ENCODE results near the gene DRAXIN.

Gene DRAXIN

DNA sequence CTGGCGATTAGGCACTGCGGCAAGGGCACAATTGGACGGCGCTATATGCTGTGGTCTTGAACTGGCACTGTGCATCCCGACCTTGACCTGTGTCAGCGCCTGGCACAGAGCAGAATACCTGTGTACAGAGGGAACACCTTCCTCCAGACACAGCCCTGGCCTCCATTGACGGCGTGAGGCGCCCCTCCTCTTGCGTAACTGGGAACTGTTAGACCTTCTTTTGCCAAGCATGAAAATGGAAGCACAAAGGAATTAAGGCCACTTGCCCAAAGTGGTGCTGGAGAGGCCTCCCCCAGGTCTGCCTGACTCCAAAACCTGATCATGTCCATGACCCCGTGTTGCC lies 37.6 kb downstream of the DRAXIN start:
- TF ChIP-seq, protein P1, sequence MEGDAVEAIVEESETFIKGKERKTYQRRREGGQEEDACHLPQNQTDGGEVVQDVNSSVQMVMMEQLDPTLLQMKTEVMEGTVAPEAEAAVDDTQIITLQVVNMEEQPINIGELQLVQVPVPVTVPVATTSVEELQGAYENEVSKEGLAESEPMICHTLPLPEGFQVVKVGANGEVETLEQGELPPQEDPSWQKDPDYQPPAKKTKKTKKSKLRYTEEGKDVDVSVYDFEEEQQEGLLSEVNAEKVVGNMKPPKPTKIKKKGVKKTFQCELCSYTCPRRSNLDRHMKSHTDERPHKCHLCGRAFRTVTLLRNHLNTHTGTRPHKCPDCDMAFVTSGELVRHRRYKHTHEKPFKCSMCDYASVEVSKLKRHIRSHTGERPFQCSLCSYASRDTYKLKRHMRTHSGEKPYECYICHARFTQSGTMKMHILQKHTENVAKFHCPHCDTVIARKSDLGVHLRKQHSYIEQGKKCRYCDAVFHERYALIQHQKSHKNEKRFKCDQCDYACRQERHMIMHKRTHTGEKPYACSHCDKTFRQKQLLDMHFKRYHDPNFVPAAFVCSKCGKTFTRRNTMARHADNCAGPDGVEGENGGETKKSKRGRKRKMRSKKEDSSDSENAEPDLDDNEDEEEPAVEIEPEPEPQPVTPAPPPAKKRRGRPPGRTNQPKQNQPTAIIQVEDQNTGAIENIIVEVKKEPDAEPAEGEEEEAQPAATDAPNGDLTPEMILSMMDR (conservative IDR thresholded peaks at IDR 0.05; ENCODE audit: low read depth, low read length) = no peak
- no peak overlapping the region for H3K4me3 ChIP-seq (ENCODE audit: low read length)
- no peak for DNase-seq (ENCODE audit: low read depth)

DNA sequence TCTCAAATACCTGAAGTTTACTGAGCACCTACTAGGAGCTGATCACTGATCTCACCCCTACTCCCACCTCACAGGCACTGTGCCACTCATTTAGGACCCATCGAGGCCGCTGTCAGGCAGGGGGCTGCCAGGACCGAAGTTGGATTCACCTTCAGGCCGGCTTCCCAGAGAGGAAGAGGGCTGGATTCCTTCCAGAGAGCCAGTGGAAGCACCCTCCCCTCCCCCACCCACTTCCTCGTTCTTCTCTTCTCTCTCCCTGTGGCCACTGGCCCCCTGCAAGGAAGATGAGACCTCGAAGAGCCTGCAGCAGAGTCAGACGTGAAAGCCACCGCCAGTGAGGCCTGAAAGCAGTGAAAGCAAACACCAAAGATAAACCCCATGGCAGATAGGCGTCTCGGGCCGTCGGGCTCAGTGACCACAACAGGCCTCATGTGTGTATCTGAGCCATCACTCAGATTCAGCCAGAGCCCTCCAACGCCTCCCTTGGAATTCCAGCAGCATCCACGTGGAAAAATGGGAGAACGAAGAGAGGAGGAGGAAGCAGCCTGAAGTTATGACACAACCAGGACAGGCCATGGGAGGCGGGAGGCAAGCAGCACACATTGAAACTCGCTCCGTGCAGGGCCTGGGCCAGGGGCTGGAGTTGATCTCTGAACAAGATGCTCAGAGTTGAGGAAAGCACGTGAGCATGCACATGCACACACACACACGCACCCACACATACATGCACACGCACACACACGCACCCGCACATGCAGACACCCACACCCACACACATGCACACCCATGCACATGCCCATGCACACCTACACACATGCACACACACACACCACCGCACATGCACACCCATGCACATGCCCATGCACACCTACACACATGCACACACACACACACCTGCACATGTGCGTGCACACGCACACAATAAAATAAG lies 38.3 kb downstream of the DRAXIN start:
- TF ChIP-seq, protein P1 (conservative IDR thresholded peaks at IDR 0.05; ENCODE audit: low read depth, low read length) = no peak
- no peak for DNase-seq (ENCODE audit: low read depth)

DNA sequence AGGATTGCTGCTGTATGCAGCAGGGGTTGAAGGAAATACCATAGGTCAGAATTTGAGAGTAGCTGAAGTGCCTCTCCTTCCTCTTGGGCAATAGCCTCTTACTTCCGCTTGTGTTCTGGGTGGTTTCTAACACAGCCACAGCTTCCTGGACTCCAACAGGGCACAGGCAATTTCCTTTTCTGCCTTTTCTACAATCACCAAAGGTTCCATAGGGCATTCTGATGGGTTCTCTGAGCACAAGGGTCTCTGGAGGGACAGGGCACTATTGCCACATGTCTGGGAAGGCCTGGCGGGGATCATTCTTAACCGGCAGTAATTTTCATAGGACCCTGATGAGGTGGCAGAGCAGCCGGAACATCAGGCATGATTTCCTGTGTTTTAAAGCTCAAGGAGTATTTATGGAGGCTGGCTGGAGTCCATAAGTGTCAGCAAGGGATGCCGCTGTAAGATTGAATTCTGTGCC lies 39.0 kb downstream of the DRAXIN start:
- DNase-seq (ENCODE audit: low read depth) = no peak
- TF ChIP-seq, protein P1 (conservative IDR thresholded peaks at IDR 0.05; ENCODE audit: low read depth, low read length) = no peak
- no peak overlapping the region for H3K4me3 ChIP-seq (ENCODE audit: low read length)

More for the DNA sequence above, 38.3 kb downstream of the DRAXIN start:
- H3K4me3 ChIP-seq (ENCODE audit: low read length) = no peak overlapping the region

DNA sequence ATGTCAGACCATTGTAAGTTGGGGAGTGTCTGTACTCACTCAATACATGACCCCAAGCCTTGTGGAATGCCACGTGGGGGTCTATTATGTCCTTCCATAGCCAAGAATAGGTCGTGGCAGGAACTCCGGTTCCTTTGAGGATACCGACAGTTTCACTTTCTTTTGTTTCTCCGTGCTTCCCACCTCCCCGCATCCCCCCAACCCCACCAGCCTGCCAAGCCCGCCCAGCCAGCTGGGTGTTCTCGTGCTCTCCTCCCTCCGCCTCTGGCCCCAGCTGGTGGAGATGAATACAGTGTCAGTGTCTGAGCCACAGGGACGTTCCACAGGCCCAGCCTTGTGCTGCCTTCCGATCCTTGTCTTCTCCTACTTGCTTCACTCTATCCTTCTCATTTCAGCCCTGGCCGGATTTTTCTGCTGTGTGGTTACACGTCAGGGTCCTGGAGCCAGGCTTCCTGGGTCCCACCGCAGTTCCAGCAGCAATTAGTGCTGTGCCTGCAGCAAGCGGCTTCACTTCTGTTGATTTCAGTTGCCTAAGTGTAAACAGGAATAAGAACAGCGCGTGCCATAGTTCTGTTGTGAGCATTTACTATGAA lies 40.3 kb downstream of the DRAXIN start:
- DNase-seq (ENCODE audit: low read depth) = no peak
- no peak overlapping the region for H3K4me3 ChIP-seq (ENCODE audit: low read length)
- TF ChIP-seq, protein P1 (conservative IDR thresholded peaks at IDR 0.05; ENCODE audit: low read depth, low read length) = no peak

DNA sequence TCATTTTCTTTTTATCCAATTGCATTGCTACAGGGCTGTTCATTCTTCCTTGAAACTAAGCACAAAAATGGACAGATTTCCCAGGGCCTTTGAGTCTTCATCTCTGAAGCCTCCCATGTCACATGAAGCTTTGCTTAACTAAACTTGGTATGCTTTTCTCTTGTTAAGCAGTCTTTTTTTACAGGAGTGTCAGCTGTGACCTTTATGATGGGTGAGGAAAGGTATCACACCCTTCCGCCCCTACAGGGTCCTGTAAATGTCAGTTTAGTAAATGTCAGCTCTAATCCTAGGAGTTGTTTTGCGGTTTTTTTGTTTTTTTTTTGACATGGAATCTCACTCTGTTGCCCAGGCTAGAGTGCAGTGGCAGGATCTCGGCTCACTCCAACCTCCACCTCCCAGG lies 41.8 kb downstream of the DRAXIN start:
- H3K4me3 ChIP-seq (ENCODE audit: low read length) = no peak overlapping the region
- TF ChIP-seq, protein P1 (conservative IDR thresholded peaks at IDR 0.05; ENCODE audit: low read depth, low read length) = no peak
- no peak for DNase-seq (ENCODE audit: low read depth)

DNA sequence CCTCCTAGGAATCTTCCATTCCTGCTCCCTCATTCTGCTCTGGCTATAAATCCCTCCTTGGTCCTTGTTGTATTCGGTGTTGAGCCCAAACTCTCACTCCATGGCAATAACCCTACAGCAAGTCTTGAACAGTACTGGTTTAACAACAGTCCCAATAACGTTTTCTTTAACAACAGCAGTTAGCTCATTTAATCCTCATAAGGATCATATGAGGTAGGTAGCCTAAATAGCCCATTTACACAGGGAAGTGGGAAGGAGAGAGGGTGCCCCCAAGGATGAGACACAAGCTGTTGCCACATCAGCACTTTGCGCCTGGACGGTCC lies 44.0 kb downstream of the DRAXIN start:
- H3K4me3 ChIP-seq (ENCODE audit: low read length) = peak overlapping the region; percentile 98
- TF ChIP-seq, protein P1 (conservative IDR thresholded peaks at IDR 0.05; ENCODE audit: low read depth, low read length) = no peak
- DNase-seq (ENCODE audit: low read depth) = no peak

All from retinal pigment epithelial cell (primary cell).